Trophoblast cell (in vitro differentiated cells and primary cell): Measurements from ENCODE around the gene EVC. TPM values are rescaled to one million over a fixed set of nuclear protein-coding genes. Genes with fewer than 3 reads are reported as not detected.
A peak's percentile ranks its signal among the peaks of the same experiment; 100 is the strongest.

ENCODE experiments used
- DNase-seq, 2 donors: peaks; one replicate each; pipeline ENCODE4 v3.0.0-alpha.2; 2016
- H2AFZ ChIP-seq: 2 replicates; pipeline ENCODE4 v1.6.1; 2013; ENCODE audit warnings: low read length, moderate library complexity, mild to moderate bottlenecking; ENCODE audit not compliant: insufficient read depth, poor library complexity
- H2AK5ac ChIP-seq: 2 replicates; pipeline ENCODE4 v1.6.1; 2013; ENCODE audit warnings: mild to moderate bottlenecking, low read length
- H2BK120ac ChIP-seq: 2 replicates; pipeline ENCODE4 v1.6.1; 2013; ENCODE audit warnings: low read length, mild to moderate bottlenecking, moderate library complexity; ENCODE audit not compliant: insufficient read depth, poor library complexity
- H2BK12ac ChIP-seq: 2 replicates; pipeline ENCODE4 v1.6.1; 2013; ENCODE audit warnings: mild to moderate bottlenecking, low read length, moderate library complexity
- H2BK5ac ChIP-seq: 2 replicates; pipeline ENCODE4 v1.6.1; 2013; ENCODE audit warnings: low read length, low read depth, moderate library complexity, mild to moderate bottlenecking; ENCODE audit not compliant: poor library complexity
- H3K14ac ChIP-seq: 2 replicates; pipeline ENCODE4 v1.6.1; 2013; ENCODE audit warnings: mild to moderate bottlenecking, low read length
- H3K18ac ChIP-seq: 2 replicates; pipeline ENCODE4 v1.6.1; 2013; ENCODE audit warnings: mild to moderate bottlenecking, low read length
- H3K23ac ChIP-seq: 2 replicates; pipeline ENCODE4 v1.6.1; 2013; ENCODE audit warnings: low read length
- H3K27ac ChIP-seq: 2 replicates; pipeline ENCODE4 v1.5.1; 2013; ENCODE audit warnings: low read depth, mild to moderate bottlenecking, inconsistent platforms, low read length, moderate library complexity
- H3K27me3 ChIP-seq: 2 replicates; pipeline ENCODE4 v1.6.1; 2013; ENCODE audit warnings: inconsistent platforms, mild to moderate bottlenecking, low read length, moderate library complexity; ENCODE audit not compliant: insufficient read depth
- H3K36me3 ChIP-seq, 2 experiments: 1 replicate in 1 of 2; 2 replicates in 1 of 2; pipeline ENCODE4 v1.6.1; 2013; ENCODE audit warnings: low read length in 2 of 2, mild to moderate bottlenecking in 2 of 2, moderate library complexity in 1 of 2; ENCODE audit not compliant: insufficient read depth in 2 of 2, control insufficient read depth in 1 of 2
- H3K4ac ChIP-seq: 2 replicates; pipeline ENCODE4 v1.6.1; 2013; ENCODE audit warnings: low read depth, mild to moderate bottlenecking, low read length, moderate library complexity
- H3K4me1 ChIP-seq, 2 experiments: 1 replicate in 1 of 2; 2 replicates in 1 of 2; pipeline ENCODE4 v1.6.1; 2013; ENCODE audit warnings: low read length in 2 of 2, mild to moderate bottlenecking in 2 of 2, moderate library complexity in 1 of 2; ENCODE audit not compliant: insufficient read depth in 2 of 2, control insufficient read depth in 1 of 2
- H3K4me2 ChIP-seq: 2 replicates; pipeline ENCODE4 v1.6.1; 2013; ENCODE audit warnings: inconsistent platforms, mild to moderate bottlenecking, low read length, moderate library complexity
- H3K4me3 ChIP-seq: 2 replicates; pipeline ENCODE4 v1.5.1; 2013; ENCODE audit warnings: mild to moderate bottlenecking, low read depth, low read length, inconsistent platforms
- H3K79me1 ChIP-seq: one replicate; pipeline ENCODE4 v1.6.1; 2013; ENCODE audit warnings: low read length
- H3K79me2 ChIP-seq: 2 replicates; pipeline ENCODE4 v1.6.1; 2013; ENCODE audit warnings: low read length, mild to moderate bottlenecking; ENCODE audit not compliant: control insufficient read depth, insufficient read depth, poor library complexity
- H3K9ac ChIP-seq: 2 replicates; pipeline ENCODE4 v1.6.1; 2013; ENCODE audit warnings: mild to moderate bottlenecking, low read length
- H3K9me3 ChIP-seq: 2 replicates; pipeline ENCODE4 v1.6.1; 2013; ENCODE audit warnings: low read depth, mild to moderate bottlenecking, control low read depth, inconsistent platforms, low read length; ENCODE audit not compliant: insufficient read depth
- H4K12ac ChIP-seq: 2 replicates; pipeline ENCODE4 v1.6.1; 2013; ENCODE audit warnings: low read depth, mild to moderate bottlenecking, low read length, moderate library complexity
- H4K8ac ChIP-seq: 2 replicates; pipeline ENCODE4 v1.6.1; 2013; ENCODE audit warnings: low read depth, mild to moderate bottlenecking, low read length, moderate library complexity
- H4K91ac ChIP-seq: one replicate; pipeline ENCODE4 v1.6.1; 2013; ENCODE audit warnings: low read depth, mild to moderate bottlenecking, low read length, moderate library complexity
- WGBS: extraction: QIAGEN DNeasy Blood & Tissue Kit; methylation state at CpG from one replicate; pipeline ENCODE4 v1.1.7; 2013; ENCODE audit warnings: missing lambda C conversion rate; ENCODE audit not compliant: insufficient read length, insufficient coverage; ENCODE audit errors: extremely low coverage; 5-methylcytosine and 5-hydroxymethylcytosine counted together
- polyA plus RNA-seq: library from polyadenylated mRNA; stranded (reverse); fragments of 200-250 nt; gene quantifications from 2 replicates; pipeline ENCODE4 v1.2.3, GENCODE V29; 2013

Gene EVC
- polyA plus RNA-seq = 5.0 and 5.1 TPM in 2 replicates

DNA sequence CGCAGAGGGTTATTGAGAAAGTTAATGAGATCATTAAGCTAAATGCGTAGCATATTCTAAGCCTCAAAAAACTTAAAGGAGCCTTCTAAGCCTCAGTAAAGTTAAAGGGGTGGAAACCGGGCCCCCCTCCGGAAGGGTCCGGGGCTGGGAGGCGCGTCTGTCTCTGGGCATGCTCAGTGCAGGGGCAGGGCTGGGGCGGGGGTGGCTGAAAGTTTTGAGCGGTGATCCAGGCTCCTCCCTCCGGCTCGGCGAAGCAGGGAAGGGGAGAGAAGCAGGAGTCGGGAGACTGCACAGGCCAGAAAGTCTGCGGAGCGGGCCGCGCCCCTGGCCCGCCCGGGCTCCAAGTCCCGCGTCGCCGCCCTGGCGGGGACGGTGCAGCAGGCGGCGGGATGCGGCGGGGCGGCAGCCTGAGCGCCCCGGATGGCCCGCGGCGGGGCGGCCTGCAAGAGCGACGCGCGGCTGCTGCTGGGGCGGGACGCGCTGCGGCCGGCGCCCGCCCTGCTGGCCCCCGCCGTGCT, at the start of gene EVC:
TSS of gene EVC (plus strand) at position 241 of the 518 bp plus-strand sequence. CDS start at position 421, 180 bp downstream.
- no CpG with 5 or more reads among the region's 49 CpGs for WGBS
- H3K27ac ChIP-seq = peak within 1 kb of the TSS; percentile 38
- H3K4me3 ChIP-seq = peak within 1 kb of the TSS; percentile 78

DNA sequence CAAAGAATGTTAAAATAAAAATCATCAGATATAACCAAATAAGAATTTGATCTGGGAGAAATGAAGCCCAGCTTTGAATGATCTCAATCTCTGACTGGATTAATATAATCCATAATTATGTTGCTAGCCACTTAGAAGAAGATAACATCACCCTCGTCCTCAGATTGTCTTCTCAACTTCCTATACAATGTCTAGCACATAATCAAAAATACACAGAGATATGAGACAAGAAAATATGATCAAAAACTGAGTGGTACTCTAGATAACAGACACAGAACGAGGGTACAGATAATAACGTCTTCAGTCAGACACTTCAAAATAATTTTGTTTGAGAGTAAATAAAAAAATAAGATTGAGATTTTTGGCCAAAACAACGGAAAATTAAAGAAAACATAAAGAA, 49.8 kb upstream of the EVC start:
- Histone ChIP-seq H3K4ac (no peak overlapping the region), H3K4me3 (no peak overlapping the region), H3K14ac (no peak overlapping the region), H3K27me3 (no peaks in the 10 kb centered on the region), H2BK120ac (no peak overlapping the region), H3K4me2 (no peak overlapping the region), H3K18ac (no peak overlapping the region), H3K23ac (no peak overlapping the region), H2BK5ac (no peak overlapping the region), H4K12ac (no peak overlapping the region), H3K79me2 (no peaks in the 10 kb centered on the region), H2BK12ac (no peak overlapping the region), H3K79me1 (no peaks in the 10 kb centered on the region), H2AK5ac (no peak overlapping the region), H3K4me1 (no peaks in the 10 kb centered on the region), H2AFZ (no peak overlapping the region), H3K27ac (no peak overlapping the region), H4K8ac (no peak overlapping the region), H3K36me3 (peaks cover 2 to 14% of the 10 kb centered on the region in 2 experiments), H3K9me3 (no peaks in the 10 kb centered on the region), H4K91ac (no peak overlapping the region), H3K9ac (no peak overlapping the region)
- no CpG with 5 or more reads among the region's 4 CpGs for WGBS
- no peak for DNase-seq

More for the DNA sequence above, at the start of gene EVC:
- Histone ChIP-seq H2AK5ac (no peak within 1 kb of the TSS), H2BK12ac (no peak within 1 kb of the TSS), H4K91ac (peak within 1 kb of the TSS; percentile 53), H2AFZ (peak within 1 kb of the TSS; percentile 73), H3K4ac (no peak within 1 kb of the TSS), H3K4me1 (peaks cover 6 to 26% of the 10 kb centered on the region in 2 experiments), H3K4me2 (peak within 1 kb of the TSS; percentile 63), H3K23ac (no peak within 1 kb of the TSS), H3K79me1 (peaks cover 13% of the 10 kb centered on the region), H3K14ac (peak within 1 kb of the TSS; percentile 27), H2BK120ac (peak within 1 kb of the TSS; percentile 29), H3K36me3 (no peaks in the 10 kb centered on the region), H4K8ac (peak within 1 kb of the TSS; percentile 72), H3K27me3 (no peaks in the 10 kb centered on the region), H3K9me3 (peaks cover 5% of the 10 kb centered on the region), H3K9ac (peak within 1 kb of the TSS; percentile 80), H3K18ac (peak within 1 kb of the TSS; percentile 44), H3K79me2 (peaks cover 7% of the 10 kb centered on the region), H4K12ac (peak within 1 kb of the TSS; percentile 52), H2BK5ac (no peak within 1 kb of the TSS)
- peak; percentile 31 to 47 for DNase-seq

DNA sequence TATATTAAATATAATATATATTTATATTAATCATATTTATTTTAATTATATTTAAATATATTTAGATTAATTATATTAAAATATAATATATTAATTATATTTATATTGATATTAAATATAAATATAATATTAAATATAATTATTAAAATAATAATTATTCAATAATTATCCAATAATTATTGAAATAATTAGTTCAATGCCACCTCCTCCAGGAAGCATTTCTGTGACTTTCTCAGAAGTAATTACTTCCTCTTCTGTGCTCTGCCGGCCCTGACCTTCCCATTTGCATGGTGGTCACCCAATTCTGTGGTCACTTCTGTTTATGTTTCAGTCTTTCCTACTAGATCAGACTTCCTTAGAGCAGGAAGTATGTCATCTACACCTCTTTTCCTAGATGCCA, 48.4 kb upstream of the EVC start:
- no CpG with 5 or more reads among the region's 1 CpG for WGBS
- Histone ChIP-seq H3K4me1 (no peaks in the 10 kb centered on the region), H3K4me3 (no peak overlapping the region), H4K91ac (no peak overlapping the region), H3K9me3 (no peaks in the 10 kb centered on the region), H2AFZ (no peak overlapping the region), H3K4ac (no peak overlapping the region), H2BK5ac (no peak overlapping the region), H3K18ac (no peak overlapping the region), H3K9ac (no peak overlapping the region), H3K4me2 (no peak overlapping the region), H3K79me2 (no peaks in the 10 kb centered on the region), H4K8ac (no peak overlapping the region), H3K79me1 (no peaks in the 10 kb centered on the region), H2BK120ac (no peak overlapping the region), H3K27me3 (no peaks in the 10 kb centered on the region), H3K36me3 (peaks cover 0 to 7% of the 10 kb centered on the region in 2 experiments), H2BK12ac (no peak overlapping the region), H4K12ac (no peak overlapping the region), H3K14ac (no peak overlapping the region), H3K27ac (no peak overlapping the region), H2AK5ac (no peak overlapping the region), H3K23ac (no peak overlapping the region)
- no peak for DNase-seq

DNA sequence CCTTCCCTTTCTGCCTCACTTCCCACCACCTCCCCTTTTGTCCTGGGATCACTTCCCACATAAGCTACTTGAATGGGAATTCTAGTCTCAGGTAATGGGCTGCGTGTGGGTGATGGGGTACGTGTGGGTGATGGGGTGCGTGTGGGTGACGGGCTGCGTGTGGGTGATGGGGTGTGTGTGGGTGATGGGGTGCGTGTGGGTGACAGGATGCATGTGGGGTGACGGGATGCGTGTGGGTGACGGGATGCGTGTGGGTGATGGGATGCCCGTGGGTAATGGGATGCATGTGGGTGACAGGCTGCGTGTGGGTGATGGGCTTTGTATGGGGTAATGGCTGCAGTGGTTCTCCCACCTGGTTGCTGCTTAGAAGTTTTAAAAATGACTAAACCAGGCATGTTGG, 46.2 kb upstream of the EVC start:
- no peaks in the 10 kb centered on the region for H3K9me3 ChIP-seq

More for the DNA sequence above, 46.2 kb upstream of the EVC start:
- peak overlapping the region; percentile 37 for H3K4me3 ChIP-seq
- H3K23ac ChIP-seq = no peak overlapping the region
- H4K91ac ChIP-seq = no peak overlapping the region
- H3K4me1 ChIP-seq = no peaks in the 10 kb centered on the region
- H2BK12ac ChIP-seq = no peak overlapping the region
- no peak overlapping the region for H2AK5ac ChIP-seq
- H3K27me3 ChIP-seq = no peaks in the 10 kb centered on the region
- WGBS = 100% methylated on average over 10 of the region's 12 CpGs
- H3K36me3 ChIP-seq = peaks cover 0 to 7% of the 10 kb centered on the region in 2 experiments
- H4K12ac ChIP-seq = no peak overlapping the region
- H3K9ac ChIP-seq = no peak overlapping the region
- H3K14ac ChIP-seq = no peak overlapping the region
- H3K18ac ChIP-seq = no peak overlapping the region
- no peak overlapping the region for H2BK5ac ChIP-seq
- no peak overlapping the region for H2BK120ac ChIP-seq
- H4K8ac ChIP-seq = no peak overlapping the region
- H3K79me1 ChIP-seq = no peaks in the 10 kb centered on the region
- H3K4me2 ChIP-seq = no peak overlapping the region
- H3K79me2 ChIP-seq = no peaks in the 10 kb centered on the region
- H3K27ac ChIP-seq = no peak overlapping the region
- H2AFZ ChIP-seq = no peak overlapping the region
- no peak overlapping the region for H3K4ac ChIP-seq
- no peak for DNase-seq
